Measurements from ENCODE around the gene SLFN5. TPM values are rescaled to one million over a fixed set of nuclear protein-coding genes. Genes with fewer than 3 reads are reported as not detected.

The SLFN5 gene
- total and polyA plus RNA-seq, 2 of the 13 experiments (the other 11 are each of a cell fraction or from before 2014, with no cell fraction given) = 0.25 to 0.35 TPM

GRCh38 chr17:35217107-35217506 is 25.8 kb upstream of the SLFN5 start:
- no peaks in the 10 kb centered on the region for H3K36me3 ChIP-seq (replicated peaks in 1 of 2; ENCODE audit: control insufficient read depth in 1 of 2, insufficient read depth in 2 of 2, low read length in 2 of 2)
- ChIA-PET POLR2A (no interaction called here), CTCF (ENCODE audit: low intra/inter-chr PET ratio, low total read pairs) (no interaction called here)
- ATAC-seq (no peak), DNase-seq (ENCODE audit: low spot score) (no peak), FAIRE-seq (no peak)
- no TSS peak for BruUV-seq (replicated peaks)
- no peaks in the 10 kb centered on the region for H3K9me3 ChIP-seq (ENCODE audit: low read length)
- H3K4me2 ChIP-seq (ENCODE audit: low read depth, low read length) = no peak overlapping the region
- H3K27ac ChIP-seq (ENCODE audit: extremely low read length, insufficient read depth, low read length) = no peak overlapping the region
- no peaks in the 10 kb centered on the region for H3K79me2 ChIP-seq (ENCODE audit: insufficient read depth, low read length)
- in situ Hi-C loops (cut with HindIII; ENCODE audit: extremely low pct_ligation_motif_present, low pct_unique_long_range_greater_than_20kb) = no loop called here
- WGBS (ENCODE audit: low lambda C conversion rate) = 2% methylated on average over 5 of the region's 5 CpGs
- no peaks in the 10 kb centered on the region for H4K20me1 ChIP-seq (ENCODE audit: insufficient read depth, low read length)
- H3K27me3 ChIP-seq (ENCODE audit: control insufficient read depth in 1 of 2, insufficient read depth in 2 of 2, low read length in 2 of 2) = peaks cover 0 to 9% of the 10 kb centered on the region in 2 experiments; a peak in 2 of 5 replicates
- no peak overlapping the region for H3K4me3 ChIP-seq (replicated peaks in 1 of 3; ENCODE audit: insufficient read depth in 1 of 3, low read depth in 2 of 3, low read length in 3 of 3)
- TF ChIP-seq CEBPB (IDR thresholded peaks at IDR 0.05; ENCODE audit: borderline replicate concordance, low read depth, low read length) = no peak
- TF ChIP-seq CBX1 (IDR thresholded peaks at IDR 0.05; ENCODE audit: low read depth) = no peak
- TF ChIP-seq KLF9 (CRISPR knock-in tag; IDR thresholded peaks at IDR 0.05; ENCODE audit: low read depth) = no peak
- TF ChIP-seq ZNF746 (CRISPR knock-in tag; IDR thresholded peaks at IDR 0.05) = no peak
- no peak for TF ChIP-seq CHD2 (IDR thresholded peaks at IDR 0.05; ENCODE audit: low read depth, low read length)
- no peak for TF ChIP-seq ZIK1 (CRISPR knock-in tag; IDR thresholded peaks at IDR 0.05; ENCODE audit: borderline replicate concordance, low read depth)
- no peak for TF ChIP-seq ZNF33A (CRISPR knock-in tag; IDR thresholded peaks at IDR 0.05; ENCODE audit: borderline replicate concordance)
- TF ChIP-seq CAMTA2 (CRISPR knock-in tag; IDR thresholded peaks at IDR 0.05; ENCODE audit: borderline replicate concordance) = no peak
- H3K9ac ChIP-seq (ENCODE audit: insufficient read depth, low read depth, low read length) = no peak overlapping the region
- intact Hi-C loops (cut with micrococcal nuclease; ENCODE audit: unreplicated experiment) = no loop called here
- no peak overlapping the region for H2AFZ ChIP-seq (ENCODE audit: low read length)
- H3K4me1 ChIP-seq (ENCODE audit: insufficient read depth, low read length) = no peaks in the 10 kb centered on the region

GRCh38 chr17:35218915-35219314 is 24.0 kb upstream of the SLFN5 start:
- intact Hi-C loops (cut with micrococcal nuclease; ENCODE audit: unreplicated experiment) = no loop called here
- Histone ChIP-seq H3K9ac (ENCODE audit: insufficient read depth, low read depth, low read length) (no peak overlapping the region), H3K4me1 (ENCODE audit: insufficient read depth, low read length) (no peaks in the 10 kb centered on the region), H3K27me3 (ENCODE audit: control insufficient read depth in 1 of 2, insufficient read depth in 2 of 2, low read length in 2 of 2) (peaks cover 0 to 9% of the 10 kb centered on the region in 2 experiments; a peak in 2 of 5 replicates), H2AFZ (ENCODE audit: low read length) (no peak overlapping the region), H4K20me1 (ENCODE audit: insufficient read depth, low read length) (no peaks in the 10 kb centered on the region), H3K79me2 (ENCODE audit: insufficient read depth, low read length) (no peaks in the 10 kb centered on the region), H3K27ac (ENCODE audit: extremely low read length, insufficient read depth, low read length) (no peak overlapping the region), H3K9me3 (ENCODE audit: low read length) (peaks cover 6% of the 10 kb centered on the region; the same call in 1 of the 2 replicates), H3K36me3 (replicated peaks in 1 of 2; ENCODE audit: control insufficient read depth in 1 of 2, insufficient read depth in 2 of 2, low read length in 2 of 2) (no peaks in the 10 kb centered on the region), H3K4me2 (ENCODE audit: low read depth, low read length) (no peak overlapping the region), H3K4me3 (replicated peaks in 1 of 3; ENCODE audit: insufficient read depth in 1 of 3, low read depth in 2 of 3, low read length in 3 of 3) (no peak overlapping the region)
- BruUV-seq (replicated peaks) = no TSS peak
- ATAC-seq (no peak), FAIRE-seq (no peak), DNase-seq (ENCODE audit: low spot score) (no peak)
- in situ Hi-C loops (cut with HindIII; ENCODE audit: extremely low pct_ligation_motif_present, low pct_unique_long_range_greater_than_20kb) = no loop called here
- WGBS (ENCODE audit: low lambda C conversion rate) = 27% methylated on average over 2 of the region's 2 CpGs
- ChIA-PET POLR2A (no interaction called here), CTCF (ENCODE audit: low intra/inter-chr PET ratio, low total read pairs) (no interaction called here)
- no peak for TF ChIP-seq CEBPB (IDR thresholded peaks at IDR 0.05; ENCODE audit: borderline replicate concordance, low read depth, low read length)
- TF ChIP-seq MZF1 (CRISPR knock-in tag; IDR thresholded peaks at IDR 0.05; ENCODE audit: borderline replicate concordance) = no peak
- TF ChIP-seq FUBP1 (CRISPR knock-in tag; IDR thresholded peaks at IDR 0.05; ENCODE audit: borderline replicate concordance) = no peak
- TF ChIP-seq ZFP91 (CRISPR knock-in tag; IDR thresholded peaks at IDR 0.05; ENCODE audit: borderline replicate concordance) = no peak
- TF ChIP-seq PCBP1 (IDR thresholded peaks at IDR 0.05; ENCODE audit: borderline replicate concordance, low read depth, low read length) = no peak
- TF ChIP-seq ZNF264 (CRISPR knock-in tag; IDR thresholded peaks at IDR 0.05) = no peak
- no peak for TF ChIP-seq ZSCAN5A (CRISPR knock-in tag; IDR thresholded peaks at IDR 0.05; ENCODE audit: borderline replicate concordance)
